ENCODE measurements around the gene PKDCC. TPM values are rescaled to one million over a fixed set of nuclear protein-coding genes. Genes with fewer than 3 reads are reported as not detected.

PKDCC gene
- total and polyA plus RNA-seq, 2 of the 8 experiments (the other 6 are each of a cell fraction or from before 2014, with no cell fraction given), result 49.9 to 80.1 TPM

DNA sequence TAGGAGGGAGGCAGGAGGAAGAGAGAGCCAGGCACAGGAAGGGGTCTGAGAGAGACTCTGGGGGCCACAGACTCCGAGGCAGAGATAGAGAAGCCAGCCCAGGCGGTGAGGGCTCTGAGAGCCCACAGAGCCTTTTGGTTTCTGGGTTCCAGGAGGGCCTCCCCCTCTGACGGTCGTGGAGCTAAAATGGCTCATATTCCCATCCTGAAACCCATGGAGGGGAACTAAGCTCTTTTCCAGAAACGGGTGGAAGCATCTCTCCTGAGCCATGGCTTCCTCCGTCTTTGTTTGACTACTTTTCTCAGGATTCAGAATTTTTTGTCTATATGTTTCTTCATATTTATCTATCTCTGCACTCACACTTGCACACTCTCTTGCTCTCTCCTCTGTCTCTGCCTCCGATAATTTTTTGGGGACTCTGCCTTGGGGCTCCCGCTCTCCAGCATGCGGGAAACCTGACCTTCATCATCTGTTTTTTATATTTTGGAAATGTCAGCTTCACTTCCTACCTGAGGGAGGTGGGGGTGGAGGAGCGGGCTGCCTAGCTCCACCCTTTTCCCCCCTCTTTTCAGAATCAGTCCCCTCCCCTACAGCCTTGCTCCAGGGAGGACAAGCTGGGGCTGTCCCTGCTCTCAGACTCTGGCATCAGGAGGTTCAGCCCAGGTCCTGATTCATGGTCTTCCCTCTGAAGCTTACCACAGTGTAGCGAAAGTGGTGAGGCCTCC is 5.0 kb upstream of the PKDCC start (continued):
- TF ChIP-seq, protein P1, sequence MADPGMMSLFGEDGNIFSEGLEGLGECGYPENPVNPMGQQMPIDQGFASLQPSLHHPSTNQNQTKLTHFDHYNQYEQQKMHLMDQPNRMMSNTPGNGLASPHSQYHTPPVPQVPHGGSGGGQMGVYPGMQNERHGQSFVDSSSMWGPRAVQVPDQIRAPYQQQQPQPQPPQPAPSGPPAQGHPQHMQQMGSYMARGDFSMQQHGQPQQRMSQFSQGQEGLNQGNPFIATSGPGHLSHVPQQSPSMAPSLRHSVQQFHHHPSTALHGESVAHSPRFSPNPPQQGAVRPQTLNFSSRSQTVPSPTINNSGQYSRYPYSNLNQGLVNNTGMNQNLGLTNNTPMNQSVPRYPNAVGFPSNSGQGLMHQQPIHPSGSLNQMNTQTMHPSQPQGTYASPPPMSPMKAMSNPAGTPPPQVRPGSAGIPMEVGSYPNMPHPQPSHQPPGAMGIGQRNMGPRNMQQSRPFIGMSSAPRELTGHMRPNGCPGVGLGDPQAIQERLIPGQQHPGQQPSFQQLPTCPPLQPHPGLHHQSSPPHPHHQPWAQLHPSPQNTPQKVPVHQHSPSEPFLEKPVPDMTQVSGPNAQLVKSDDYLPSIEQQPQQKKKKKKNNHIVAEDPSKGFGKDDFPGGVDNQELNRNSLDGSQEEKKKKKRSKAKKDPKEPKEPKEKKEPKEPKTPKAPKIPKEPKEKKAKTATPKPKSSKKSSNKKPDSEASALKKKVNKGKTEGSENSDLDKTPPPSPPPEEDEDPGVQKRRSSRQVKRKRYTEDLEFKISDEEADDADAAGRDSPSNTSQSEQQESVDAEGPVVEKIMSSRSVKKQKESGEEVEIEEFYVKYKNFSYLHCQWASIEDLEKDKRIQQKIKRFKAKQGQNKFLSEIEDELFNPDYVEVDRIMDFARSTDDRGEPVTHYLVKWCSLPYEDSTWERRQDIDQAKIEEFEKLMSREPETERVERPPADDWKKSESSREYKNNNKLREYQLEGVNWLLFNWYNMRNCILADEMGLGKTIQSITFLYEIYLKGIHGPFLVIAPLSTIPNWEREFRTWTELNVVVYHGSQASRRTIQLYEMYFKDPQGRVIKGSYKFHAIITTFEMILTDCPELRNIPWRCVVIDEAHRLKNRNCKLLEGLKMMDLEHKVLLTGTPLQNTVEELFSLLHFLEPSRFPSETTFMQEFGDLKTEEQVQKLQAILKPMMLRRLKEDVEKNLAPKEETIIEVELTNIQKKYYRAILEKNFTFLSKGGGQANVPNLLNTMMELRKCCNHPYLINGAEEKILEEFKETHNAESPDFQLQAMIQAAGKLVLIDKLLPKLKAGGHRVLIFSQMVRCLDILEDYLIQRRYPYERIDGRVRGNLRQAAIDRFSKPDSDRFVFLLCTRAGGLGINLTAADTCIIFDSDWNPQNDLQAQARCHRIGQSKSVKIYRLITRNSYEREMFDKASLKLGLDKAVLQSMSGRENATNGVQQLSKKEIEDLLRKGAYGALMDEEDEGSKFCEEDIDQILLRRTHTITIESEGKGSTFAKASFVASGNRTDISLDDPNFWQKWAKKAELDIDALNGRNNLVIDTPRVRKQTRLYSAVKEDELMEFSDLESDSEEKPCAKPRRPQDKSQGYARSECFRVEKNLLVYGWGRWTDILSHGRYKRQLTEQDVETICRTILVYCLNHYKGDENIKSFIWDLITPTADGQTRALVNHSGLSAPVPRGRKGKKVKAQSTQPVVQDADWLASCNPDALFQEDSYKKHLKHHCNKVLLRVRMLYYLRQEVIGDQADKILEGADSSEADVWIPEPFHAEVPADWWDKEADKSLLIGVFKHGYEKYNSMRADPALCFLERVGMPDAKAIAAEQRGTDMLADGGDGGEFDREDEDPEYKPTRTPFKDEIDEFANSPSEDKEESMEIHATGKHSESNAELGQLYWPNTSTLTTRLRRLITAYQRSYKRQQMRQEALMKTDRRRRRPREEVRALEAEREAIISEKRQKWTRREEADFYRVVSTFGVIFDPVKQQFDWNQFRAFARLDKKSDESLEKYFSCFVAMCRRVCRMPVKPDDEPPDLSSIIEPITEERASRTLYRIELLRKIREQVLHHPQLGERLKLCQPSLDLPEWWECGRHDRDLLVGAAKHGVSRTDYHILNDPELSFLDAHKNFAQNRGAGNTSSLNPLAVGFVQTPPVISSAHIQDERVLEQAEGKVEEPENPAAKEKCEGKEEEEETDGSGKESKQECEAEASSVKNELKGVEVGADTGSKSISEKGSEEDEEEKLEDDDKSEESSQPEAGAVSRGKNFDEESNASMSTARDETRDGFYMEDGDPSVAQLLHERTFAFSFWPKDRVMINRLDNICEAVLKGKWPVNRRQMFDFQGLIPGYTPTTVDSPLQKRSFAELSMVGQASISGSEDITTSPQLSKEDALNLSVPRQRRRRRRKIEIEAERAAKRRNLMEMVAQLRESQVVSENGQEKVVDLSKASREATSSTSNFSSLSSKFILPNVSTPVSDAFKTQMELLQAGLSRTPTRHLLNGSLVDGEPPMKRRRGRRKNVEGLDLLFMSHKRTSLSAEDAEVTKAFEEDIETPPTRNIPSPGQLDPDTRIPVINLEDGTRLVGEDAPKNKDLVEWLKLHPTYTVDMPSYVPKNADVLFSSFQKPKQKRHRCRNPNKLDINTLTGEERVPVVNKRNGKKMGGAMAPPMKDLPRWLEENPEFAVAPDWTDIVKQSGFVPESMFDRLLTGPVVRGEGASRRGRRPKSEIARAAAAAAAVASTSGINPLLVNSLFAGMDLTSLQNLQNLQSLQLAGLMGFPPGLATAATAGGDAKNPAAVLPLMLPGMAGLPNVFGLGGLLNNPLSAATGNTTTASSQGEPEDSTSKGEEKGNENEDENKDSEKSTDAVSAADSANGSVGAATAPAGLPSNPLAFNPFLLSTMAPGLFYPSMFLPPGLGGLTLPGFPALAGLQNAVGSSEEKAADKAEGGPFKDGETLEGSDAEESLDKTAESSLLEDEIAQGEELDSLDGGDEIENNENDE (IDR thresholded peaks at IDR 0.05; ENCODE audit: insufficient replicate concordance, low read length), result no peak
- no peak for TF ChIP-seq CHD1 (IDR thresholded peaks at IDR 0.05; ENCODE audit: low read depth, low read length)
- TF ChIP-seq RFX5 (IDR thresholded peaks at IDR 0.05; ENCODE audit: borderline replicate concordance, low read depth, low read length), result no peak
- no peak for TF ChIP-seq POU5F1 (IDR thresholded peaks at IDR 0.05; ENCODE audit: low read depth, low read length)
- TF ChIP-seq BCL11A (IDR thresholded peaks at IDR 0.05; ENCODE audit: low read depth in 2 of 2, low read length in 2 of 2), result no peak
- TF ChIP-seq SUZ12 (IDR thresholded peaks at IDR 0.05; ENCODE audit: low read length), result no peak
- no peak for TF ChIP-seq GABPA (IDR thresholded peaks at IDR 0.05; ENCODE audit: borderline replicate concordance, insufficient read depth, low read length)
- TF ChIP-seq, protein P2, sequence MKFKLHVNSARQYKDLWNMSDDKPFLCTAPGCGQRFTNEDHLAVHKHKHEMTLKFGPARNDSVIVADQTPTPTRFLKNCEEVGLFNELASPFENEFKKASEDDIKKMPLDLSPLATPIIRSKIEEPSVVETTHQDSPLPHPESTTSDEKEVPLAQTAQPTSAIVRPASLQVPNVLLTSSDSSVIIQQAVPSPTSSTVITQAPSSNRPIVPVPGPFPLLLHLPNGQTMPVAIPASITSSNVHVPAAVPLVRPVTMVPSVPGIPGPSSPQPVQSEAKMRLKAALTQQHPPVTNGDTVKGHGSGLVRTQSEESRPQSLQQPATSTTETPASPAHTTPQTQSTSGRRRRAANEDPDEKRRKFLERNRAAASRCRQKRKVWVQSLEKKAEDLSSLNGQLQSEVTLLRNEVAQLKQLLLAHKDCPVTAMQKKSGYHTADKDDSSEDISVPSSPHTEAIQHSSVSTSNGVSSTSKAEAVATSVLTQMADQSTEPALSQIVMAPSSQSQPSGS (IDR thresholded peaks at IDR 0.05; ENCODE audit: low read length), result no peak
